Activated CD4-positive, alpha-beta T cell treated with anti-CD3 and anti-CD28 coated beads, Interleukin-2, amount 50 U/mL, for 48 hours (primary cell): Measurements from ENCODE around the gene GALNT10.

Experiments
- DNase-seq, 2 experiments: peaks; one replicate each; pipeline ENCODE4 v3.0.0-alpha.2; 2020

The GALNT10 gene

GRCh38 chr5:154268073-154268472 lies 77.5 kb downstream of the GALNT10 start:
- no peak for DNase-seq

GRCh38 chr5:154269414-154269813 lies 78.9 kb downstream of the GALNT10 start:
- DNase-seq = no peak

DNA sequence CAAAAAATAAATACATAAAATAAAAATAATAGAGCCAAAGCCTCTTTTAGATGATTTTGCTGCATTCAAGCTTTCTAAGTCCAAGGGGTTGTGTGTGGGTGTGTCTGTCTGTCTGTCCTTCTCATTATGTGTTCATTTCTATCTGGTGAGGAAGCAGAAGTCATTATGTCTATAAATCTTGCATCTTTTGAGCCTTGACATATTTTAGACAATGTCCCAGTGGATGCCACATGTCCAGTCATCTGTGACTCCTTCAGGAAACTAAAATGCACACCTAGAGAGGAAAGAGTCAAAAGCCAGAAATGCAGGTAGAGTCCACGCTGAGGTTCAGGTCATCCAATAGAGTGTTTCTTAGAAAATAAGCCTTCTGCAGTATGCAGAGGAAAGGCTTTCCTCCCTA lies 80.9 kb downstream of the GALNT10 start:
- no peak for DNase-seq

DNA sequence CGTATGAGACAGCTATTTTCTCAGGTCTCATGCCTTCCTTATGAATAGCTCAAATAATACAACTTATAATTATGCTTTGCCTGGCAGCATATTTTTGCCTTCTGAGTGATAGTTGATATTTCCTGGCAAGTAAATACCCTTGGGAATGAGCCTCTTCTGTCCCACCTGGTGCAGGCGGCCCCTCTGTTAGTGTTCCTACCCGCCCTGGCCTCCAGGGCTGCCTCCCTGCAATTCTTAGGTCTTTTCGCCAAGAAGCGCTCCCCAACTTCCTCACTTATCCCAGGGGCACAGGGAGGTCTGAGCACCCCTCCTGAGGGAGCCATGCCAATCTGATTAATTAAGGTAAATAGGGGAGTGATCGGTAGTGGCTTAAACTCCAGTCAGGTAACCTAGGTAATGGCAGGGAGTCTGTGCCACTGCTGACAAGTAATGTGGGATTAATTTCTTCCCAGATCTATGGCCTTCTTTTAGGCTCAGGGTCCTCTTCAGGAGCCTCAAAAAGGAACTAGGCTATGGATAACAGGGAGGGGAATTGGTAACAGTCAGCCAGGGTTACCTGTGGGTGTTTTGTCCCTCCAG lies 81.5 kb downstream of the GALNT10 start:
- no peak for DNase-seq

- no peak for DNase-seq
Observed at GRCh38 chr5:154273028-154273617, 82.6 kb downstream of the GALNT10 start.

GRCh38 chr5:154273963-154274827 lies 83.7 kb downstream of the GALNT10 start:
- DNase-seq = no peak

GRCh38 chr5:154274828-154275185 lies 84.3 kb downstream of the GALNT10 start:
- DNase-seq = no peak

DNA sequence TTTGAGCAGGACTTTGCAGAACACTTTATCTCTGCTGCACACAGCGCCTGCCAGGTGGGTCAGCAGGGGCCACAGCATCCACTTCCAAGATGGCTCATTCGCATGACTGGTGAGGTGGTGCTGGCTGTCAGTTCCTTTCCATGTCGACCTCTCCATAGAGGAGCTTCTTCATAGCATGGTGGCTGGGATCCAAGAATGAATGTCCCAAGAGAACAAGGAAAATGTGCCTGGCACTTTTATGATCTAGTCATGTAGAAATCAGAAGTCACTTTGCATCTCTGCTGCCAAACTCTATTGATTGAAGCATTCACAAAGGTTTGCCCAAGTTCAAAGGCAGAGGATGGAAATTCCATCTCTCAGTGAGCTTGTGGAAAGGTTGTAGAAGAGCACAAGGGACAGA lies 85.0 kb downstream of the GALNT10 start:
- DNase-seq = no peak

DNA sequence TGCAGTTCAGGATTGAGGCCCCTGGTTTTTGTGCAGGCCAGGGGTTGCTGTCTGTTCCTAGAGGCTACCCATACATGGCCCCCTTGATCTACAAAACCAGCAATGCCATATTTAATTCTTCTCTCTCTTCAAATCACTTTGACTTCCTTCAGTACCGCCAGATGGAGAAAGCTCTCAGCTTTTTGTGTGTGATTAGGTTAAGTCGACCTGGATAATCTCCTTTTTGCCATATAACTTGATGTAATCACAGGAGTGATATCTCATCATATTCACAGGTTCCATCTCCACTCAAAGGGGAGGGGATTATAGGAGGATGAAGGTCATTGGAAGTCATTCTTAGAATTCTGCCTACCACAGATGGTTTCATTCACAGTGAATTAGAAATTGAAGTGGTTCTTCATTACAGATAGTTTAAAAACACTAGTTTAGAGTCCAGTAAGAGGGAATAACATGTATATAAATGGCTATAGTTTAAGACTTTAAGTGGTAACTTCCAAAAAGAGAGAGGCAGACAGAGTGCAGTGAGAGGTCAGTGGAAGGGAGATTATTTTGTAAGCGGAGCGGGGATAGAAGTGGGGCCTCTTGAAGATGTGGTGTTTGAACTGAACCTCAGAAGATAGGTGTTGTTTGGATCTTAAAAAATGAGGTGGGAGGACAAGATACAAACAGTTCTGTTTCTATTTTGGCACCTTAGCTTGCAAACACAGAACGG lies 85.9 kb downstream of the GALNT10 start:
- no peak for DNase-seq

DNA sequence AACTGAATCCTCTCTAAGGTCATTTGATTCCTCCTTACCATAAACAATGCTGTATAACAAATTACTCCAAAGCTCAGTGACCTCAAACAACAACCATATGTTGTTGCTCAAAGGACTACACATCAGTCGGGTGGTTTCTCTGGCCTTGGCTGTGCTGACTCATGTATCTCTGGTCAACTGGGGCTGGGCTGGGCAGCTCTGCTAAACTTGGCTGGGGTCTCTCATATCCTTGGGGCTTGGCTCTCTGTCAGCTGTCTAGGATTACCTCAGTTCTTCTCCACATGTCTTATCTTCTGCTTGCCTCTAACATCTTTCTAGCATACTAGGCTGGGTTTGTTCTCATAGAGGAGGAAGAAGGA lies 86.4 kb downstream of the GALNT10 start:
- DNase-seq = no peak

- DNase-seq = no peak
Observed at GRCh38 chr5:154277499-154277898, 87.0 kb downstream of the GALNT10 start.

DNA sequence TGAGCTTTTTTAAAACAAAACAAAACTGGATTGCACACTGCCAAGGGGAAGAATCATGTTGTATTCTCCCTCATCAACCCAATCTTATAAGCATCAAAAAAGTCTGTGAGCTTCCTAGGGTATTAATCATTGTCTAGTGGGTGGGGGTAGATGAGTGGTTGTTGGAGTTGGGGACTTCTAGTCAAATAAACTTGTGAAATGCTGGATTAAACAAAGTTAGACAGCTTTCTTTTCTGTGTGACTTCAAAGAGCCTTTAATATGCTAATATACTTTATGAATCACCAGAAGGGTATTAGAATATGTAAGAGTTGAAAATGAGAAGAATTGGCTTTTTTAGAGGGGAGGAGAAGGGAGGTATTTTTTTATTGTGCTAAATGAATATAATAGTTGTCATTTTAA lies 87.7 kb downstream of the GALNT10 start:
- DNase-seq = no peak

DNA sequence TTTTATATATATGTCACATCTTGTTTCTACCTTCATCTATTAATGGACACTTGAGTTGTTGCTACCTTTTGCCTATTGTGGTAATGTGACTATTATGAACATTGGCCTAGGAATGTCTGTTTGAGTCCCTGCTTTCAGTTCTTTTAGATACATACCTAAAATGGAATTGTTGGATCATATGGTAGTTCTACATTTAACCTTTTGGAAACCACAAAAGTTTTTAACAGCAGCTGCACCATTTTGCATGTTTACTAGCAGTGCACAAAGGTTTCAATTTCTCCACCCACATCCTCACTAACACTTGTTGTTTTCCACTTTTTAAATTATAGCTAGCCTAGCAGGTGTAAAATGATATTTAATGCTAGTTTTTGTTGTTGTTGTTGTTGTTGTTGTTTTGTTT lies 88.4 kb downstream of the GALNT10 start:
- no peak for DNase-seq

- DNase-seq = no peak
Observed at GRCh38 chr5:154284433-154284832, 93.9 kb downstream of the GALNT10 start.

GRCh38 chr5:154285661-154286408 lies 95.3 kb downstream of the GALNT10 start:
- DNase-seq = no peak

- DNase-seq = no peak
Observed at GRCh38 chr5:154286557-154286956, 96.0 kb downstream of the GALNT10 start.

DNA sequence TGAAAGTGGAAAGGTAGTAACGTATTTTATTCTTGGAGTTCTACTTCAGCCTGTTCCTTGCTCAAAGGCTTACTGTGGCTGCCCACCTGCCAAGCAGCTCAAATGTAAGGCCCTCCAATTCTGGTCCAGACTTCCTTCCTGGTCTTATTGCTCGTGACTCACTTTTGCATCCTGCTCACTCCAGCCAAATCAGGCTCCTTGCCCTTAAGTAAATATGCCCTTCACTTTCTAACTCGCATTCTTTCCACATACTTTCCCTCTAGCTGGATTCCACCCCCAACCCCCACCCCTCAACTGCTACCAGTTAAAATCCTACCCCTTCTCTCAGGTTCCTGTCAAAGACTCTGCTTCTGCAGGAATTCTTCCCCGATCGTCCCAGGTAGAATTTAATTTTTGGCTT lies 96.6 kb downstream of the GALNT10 start:
- no peak for DNase-seq

- no peak for DNase-seq
Observed at GRCh38 chr5:154288145-154288544, 97.6 kb downstream of the GALNT10 start.

DNA sequence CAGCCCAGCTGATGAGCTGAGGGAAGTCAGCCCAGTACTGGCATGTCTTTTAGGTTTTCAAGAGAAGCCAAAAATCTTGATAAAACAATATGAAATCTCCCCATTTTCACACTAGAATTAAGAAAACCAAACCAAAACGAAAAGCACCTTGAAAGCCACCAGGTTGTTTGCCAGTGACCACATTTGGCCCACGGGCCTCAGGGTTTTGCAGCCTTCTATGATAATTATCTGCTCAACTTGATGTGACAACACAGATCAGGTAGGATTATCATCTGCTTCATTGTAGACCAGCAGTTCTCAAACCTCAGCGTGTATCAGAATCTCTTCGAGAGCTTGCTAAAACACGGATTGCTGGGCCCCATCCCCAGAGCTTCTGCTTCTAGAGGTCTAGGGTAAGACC lies 101.4 kb downstream of the GALNT10 start:
- no peak for DNase-seq

DNA sequence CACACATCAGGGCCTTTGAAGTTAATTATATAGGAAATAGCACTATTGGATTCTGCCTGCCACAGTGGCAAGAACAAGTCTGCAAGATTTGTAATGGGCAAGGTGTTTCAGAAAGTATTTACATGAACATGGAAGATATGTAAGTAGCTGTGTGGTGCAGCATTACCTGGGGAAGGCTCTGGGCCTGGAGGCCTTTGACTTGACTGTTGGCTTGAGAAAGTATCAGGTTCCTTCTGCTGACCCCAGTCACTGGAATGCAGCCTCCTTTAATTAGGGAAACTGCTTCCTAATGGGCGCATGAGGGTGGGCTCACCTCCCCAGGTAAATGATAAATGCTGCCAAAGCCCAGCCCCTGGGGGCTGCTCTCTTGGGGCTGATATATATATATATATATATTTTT lies 102.7 kb downstream of the GALNT10 start:
- no peak for DNase-seq

GRCh38 chr5:154295551-154295950 lies 105.0 kb downstream of the GALNT10 start:
- DNase-seq = no peak

GRCh38 chr5:154296525-154297159 lies 106.1 kb downstream of the GALNT10 start:
- no peak for DNase-seq

GRCh38 chr5:154298065-154298464 lies 107.5 kb downstream of the GALNT10 start:
- no peak for DNase-seq
